Heart left ventricle (tissue), 16 donors: ENCODE data around the gene AGA. TPM values are rescaled to one million over a fixed set of nuclear protein-coding genes. Genes with fewer than 3 reads are reported as not detected.

ENCODE experiments used
- ATAC-seq, 4 donors: fragments of 200-7000 bp; cut with Tn5 transposase; one replicate each; pipeline ENCODE4 v1.9.1; 2020 to 2022; ENCODE audit warnings: moderate library complexity in 4 of 4, mild to moderate bottlenecking in 3 of 4, moderate number of reproducible peaks in 1 of 4
- DNase-seq, 5 donors: peaks; one replicate each; pipeline ENCODE4 v3.0.0-alpha.2; 2020
- H3K27ac ChIP-seq, 12 donors: fragments of 200-600 bp; sonication (generic) in 4 of 12; one replicate each; pipeline versions ENCODE4 v1.5.0 to v1.8.0; 2016 to 2022; ENCODE audit warnings: mild to moderate bottlenecking in 2 of 12
- H3K27me3 ChIP-seq, 9 donors: fragments of 200-600 bp; sonication (generic) in 2 of 9; one replicate each; pipeline versions ENCODE4 v1.5.1 to v1.8.0; 2016 to 2022; ENCODE audit warnings: mild to moderate bottlenecking in 3 of 9
- H3K36me3 ChIP-seq, 9 donors: fragments of 200-600 bp; sonication (generic) in 2 of 9; one replicate each; pipeline versions ENCODE4 v1.5.0 to v1.8.0; 2018 to 2022; ENCODE audit warnings: mild to moderate bottlenecking in 2 of 9
- H3K4me1 ChIP-seq, 12 donors: fragments of 200-600 bp; sonication (generic) in 4 of 12; one replicate each; pipeline versions ENCODE4 v1.5.0 to v1.8.0; 2016 to 2022; ENCODE audit warnings: mild to moderate bottlenecking in 3 of 12
- H3K4me3 ChIP-seq, 12 donors: fragments of 200-600 bp; sonication (generic) in 4 of 12; one replicate each; pipeline versions ENCODE4 v1.5.0 to v1.8.0; 2017 to 2022; ENCODE audit warnings: mild to moderate bottlenecking in 9 of 12, moderate library complexity in 4 of 12
- H3K9me3 ChIP-seq, 12 donors: fragments of 200-600 bp; sonication (generic) in 4 of 12; one replicate each; pipeline versions ENCODE4 v1.5.0 to v1.8.0; 2016 to 2022; ENCODE audit warnings: mild to moderate bottlenecking in 1 of 12
- CTCF ChIP-seq, 12 donors: fragments of 200-600 bp; sonication (generic) in 4 of 12; IDR thresholded peaks; one replicate each; pipeline versions ENCODE4 v1.5.0 to v1.8.0; 2018 to 2022; ENCODE audit warnings: antibody characterized with exemption in 12 of 12, mild to moderate bottlenecking in 5 of 12
- POLR2A ChIP-seq, 2 donors: fragments of 450-650 bp; IDR thresholded peaks; one replicate each; pipeline ENCODE4 v1.6.1; 2017; ENCODE audit warnings: antibody characterized with exemption in 2 of 2, mild to moderate bottlenecking in 2 of 2, moderate library complexity in 2 of 2
- WGBS, 4 donors: extraction: QIAGEN DNeasy Blood & Tissue Kit in 2 of 4; methylation state at CpG; one replicate each; pipeline versions ENCODE4 v1.1.5 to v1.1.7; 2013 to 2018; 5-methylcytosine and 5-hydroxymethylcytosine counted together
- intact Hi-C, 10 donors: fragments of 100-400 bp; cut with DNase I; formaldehyde crosslinking; loops; one replicate each; pipeline versions ENCODE4 v1.11.1 to v1.14.2; 2022
- polyA plus RNA-seq, 2 donors: library from polyadenylated mRNA; stranded (reverse); fragments of 200-250 nt; gene quantifications; one replicate each; pipeline ENCODE4 v1.2.3, GENCODE V29; 2013
- total RNA-seq, 9 donors: library from RNA; depleted of rRNA in 2 of 9; stranded (reverse); fragments of >200 nt in 2 of 9; fragmentation: NEBNext Ultra II Directional in 3 of 9; extraction: Animal tissue kit (Norgen Biotek cat#: 25700) in 3 of 9; gene quantifications; one replicate each; pipeline versions ENCODE4 v1.1.0 to v1.2.4, GENCODE V29; 2016 to 2023
- donor health status: ischemic (EF 13 %, LVEDD 7.1; RV severe dilation, severe dysfunction).
- donor health status: healthy with polysubstance abuse.
- donor health status: DM: no; HTN: yes; CAD: no.
- donor health status: DM: no; HTN: no; CAD: no.
- donor health status: ischemic (EF 25% LVEDD 6.9; RV normal size, moderate dysfunction).
- donor health status: ischemic (EF 25% LVEDD 5.7; RV mildly dilated, moderate dysfunction).
- donor health status: healthy.
- donor health status: DM: yes; HTN: yes; CAD: no.
- donor health status: ischemic (EF 35%, LVEDD 5.7; RV mildly dilated, moderate dysfunction).
- donor health status: nonischemic (EF 11% LVEDD 7.7; RV severe dilation, severe dysfunction).
- donor health status: DM: yes; HTN: yes; CAD: no.
- donor health status: PGD.
- donor health status: ischemic (EF 29% LVEDD 5.4; RV normal size, mild dysfunction).
- donor health status: nonischemic (EF 23%, LVEDD 6.1; RV moderate dilation, normal function).

AGA gene
- total and polyA plus RNA-seq, 11 donors: 3.8 to 13.4 (median 8.0) TPM

- H3K27me3 ChIP-seq: no peaks in the 10 kb centered on the region
- no peaks in the 10 kb centered on the region for H3K4me1 ChIP-seq
- no peak for ATAC-seq
- no peak for DNase-seq
- TF ChIP-seq CTCF (IDR thresholded peaks at IDR 0.05): no peak
- no peaks in the 10 kb centered on the region for H3K9me3 ChIP-seq
- intact Hi-C loops: no loop called here
- no peak overlapping the region for H3K27ac ChIP-seq
- WGBS, 4 donors: 76 to 83% (median 78%) methylated on average over 5 of the region's 5 CpGs
- no peaks in the 10 kb centered on the region for H3K36me3 ChIP-seq
- H3K4me3 ChIP-seq: no peak overlapping the region
Measured at GRCh38 chr4:177461606-177462005, 19.4 kb upstream of the AGA start.

- Histone ChIP-seq H3K36me3 (no peaks in the 10 kb centered on the region), H3K9me3 (no peaks in the 10 kb centered on the region), H3K4me1 (peaks cover 0 to 3% (median 0%) of the 10 kb centered on the region in 12 donors), H3K27ac (no peak overlapping the region), H3K4me3 (no peak overlapping the region), H3K27me3 (no peaks in the 10 kb centered on the region)
- no peak for TF ChIP-seq POLR2A (IDR thresholded peaks at IDR 0.05)
- no peak for TF ChIP-seq CTCF (IDR thresholded peaks at IDR 0.05)
- DNase-seq (no peak), ATAC-seq (no peak)
- WGBS, 4 donors: 87 to 92% (median 88%) methylated on average over 2 of the region's 2 CpGs
- intact Hi-C loops: no loop called here
Measured at GRCh38 chr4:177460460-177460859, 18.2 kb upstream of the AGA start.

- no peaks in the 10 kb centered on the region for H3K27me3 ChIP-seq
- no peak for ATAC-seq
- WGBS, 4 donors: 25 to 32% (median 28%) methylated on average over 6 of the region's 6 CpGs
- no peak overlapping the region for H3K4me3 ChIP-seq
- no peak for TF ChIP-seq POLR2A (IDR thresholded peaks at IDR 0.05)
- no peak for TF ChIP-seq CTCF (IDR thresholded peaks at IDR 0.05)
- H3K27ac ChIP-seq: no peak overlapping the region
- H3K36me3 ChIP-seq: no peaks in the 10 kb centered on the region
- H3K4me1 ChIP-seq: peaks cover 0 to 3% (median 0%) of the 10 kb centered on the region in 12 donors
- DNase-seq: no peak
- intact Hi-C loops: no loop called here
- H3K9me3 ChIP-seq: no peaks in the 10 kb centered on the region
Measured at GRCh38 chr4:177455561-177455970, 13.3 kb upstream of the AGA start.

GRCh38 chr4:177453116-177453515, 10.9 kb upstream of the AGA start:
- H3K4me3 ChIP-seq: no peak overlapping the region
- intact Hi-C loops: no loop called here
- H3K9me3 ChIP-seq: no peaks in the 10 kb centered on the region

More at GRCh38 chr4:177453116-177453515, 10.9 kb upstream of the AGA start:
- TF ChIP-seq CTCF (IDR thresholded peaks at IDR 0.05): no peak
- TF ChIP-seq POLR2A (IDR thresholded peaks at IDR 0.05): no peak
- no peak for DNase-seq
- no peaks in the 10 kb centered on the region for H3K36me3 ChIP-seq
- H3K27me3 ChIP-seq: no peaks in the 10 kb centered on the region
- no peak overlapping the region for H3K27ac ChIP-seq
- H3K4me1 ChIP-seq: peaks cover 0 to 3% (median 0%) of the 10 kb centered on the region in 12 donors
- no peak for ATAC-seq
